Neural cell (in vitro differentiated cells): ENCODE measurements around the gene CRABP2. TPM values are rescaled to one million over a fixed set of nuclear protein-coding genes. Genes with fewer than 3 reads are reported as not detected.

Source experiments
- H2AFZ ChIP-seq: fragments of 200-600, 300-800 bp; sonication (generic), shearing (Covaris generic); 2 replicates; pipeline ENCODE4 v1.6.0; 2014; ENCODE audit warnings: low read depth, mild to moderate bottlenecking, antibody characterized with exemption, low read length, moderate library complexity
- H3F3A ChIP-seq: fragments of 200-600 bp; shearing (Covaris generic); 2 replicates; pipeline ENCODE4 v1.6.1; 2016; ENCODE audit warnings: mild to moderate bottlenecking, moderate library complexity, mixed read lengths, antibody characterized with exemption, low read length; ENCODE audit not compliant: insufficient read depth, poor library complexity, severe bottlenecking
- H3K27ac ChIP-seq: fragments of 200-600, 300-800 bp; sonication (generic), shearing (Covaris generic); 2 replicates; pipeline ENCODE4 v1.5.1; 2014; ENCODE audit warnings: mild to moderate bottlenecking, low read length, moderate library complexity
- H3K27me3 ChIP-seq: fragments of 300-800, 200-600 bp; sonication (generic), shearing (Covaris generic); 2 replicates; pipeline ENCODE4 v1.6.0; 2014; ENCODE audit warnings: mild to moderate bottlenecking, low read depth, low read length, moderate library complexity; ENCODE audit not compliant: insufficient read depth
- H3K36me3 ChIP-seq: fragments of 300-800, 200-600 bp; sonication (generic), shearing (Covaris generic); 2 replicates; pipeline ENCODE4 v1.5.1; 2014; ENCODE audit warnings: mild to moderate bottlenecking, antibody characterized with exemption, low read length, moderate library complexity; ENCODE audit not compliant: insufficient read depth
- H3K4me2 ChIP-seq: fragments of 300-800, 200-600 bp; sonication (generic), shearing (Covaris generic); 2 replicates; pipeline ENCODE4 v1.6.0; 2014; ENCODE audit warnings: mild to moderate bottlenecking, low read length
- H3K4me3 ChIP-seq: fragments of 300-800, 200-600 bp; sonication (generic), shearing (Covaris generic); 2 replicates; pipeline ENCODE4 v1.5.1; 2014; ENCODE audit warnings: mild to moderate bottlenecking, low read length, moderate library complexity
- H3K79me2 ChIP-seq: fragments of 200-600 bp; shearing (Covaris generic); replicated peaks from 2 replicates; pipeline ENCODE4 v1.6.0; 2014; ENCODE audit warnings: mild to moderate bottlenecking, low read length, moderate library complexity; ENCODE audit not compliant: insufficient read depth
- H3K9ac ChIP-seq: fragments of 300-800, 200-600 bp; sonication (generic), shearing (Covaris generic); 2 replicates; pipeline ENCODE4 v1.6.1; 2016; ENCODE audit warnings: mild to moderate bottlenecking, low read length, mixed read lengths
- H3K9me2 ChIP-seq: fragments of 200-600 bp; shearing (Covaris generic); 2 replicates; pipeline ENCODE4 v1.6.1; 2016; ENCODE audit warnings: mild to moderate bottlenecking, low read length, mixed read lengths; ENCODE audit not compliant: insufficient read depth
- H3K9me3 ChIP-seq: fragments of 200-600, 300-800 bp; sonication (generic), shearing (Covaris generic); 2 replicates; pipeline ENCODE4 v1.6.1; 2016; ENCODE audit warnings: mild to moderate bottlenecking, mixed run types, low read length, moderate library complexity, mixed read lengths
- H4K20me1 ChIP-seq: fragments of 200-600 bp; shearing (Covaris generic); 2 replicates; pipeline ENCODE4 v1.6.1; 2016; ENCODE audit warnings: mild to moderate bottlenecking, mixed run types; ENCODE audit not compliant: insufficient read depth
- EP300 ChIP-seq: fragments of 450-650 bp; conservative IDR thresholded peaks from 2 replicates; pipeline ENCODE4 v1.6.1; 2014; ENCODE audit warnings: antibody characterized with exemption, mild to moderate bottlenecking, moderate library complexity; ENCODE audit not compliant: poor library complexity, severe bottlenecking
- EZH2 ChIP-seq: fragments of 200-600, 300-800 bp; shearing (Covaris generic), sonication (generic); IDR thresholded peaks from 2 replicates; pipeline ENCODE4 v1.6.1; 2014; ENCODE audit warnings: antibody characterized with exemption, low read length, borderline replicate concordance, mild to moderate bottlenecking; ENCODE audit not compliant: insufficient read depth, poor library complexity, severe bottlenecking
- MXI1 ChIP-seq: fragments of 450-650 bp; conservative IDR thresholded peaks from 2 replicates; pipeline ENCODE4 v1.6.1; 2014; ENCODE audit warnings: antibody characterized with exemption, mild to moderate bottlenecking; ENCODE audit not compliant: poor library complexity, severe bottlenecking
- POLR2AphosphoS5 ChIP-seq: IDR thresholded peaks from 2 replicates; pipeline ENCODE4 v1.6.1; 2012
- RAD21 ChIP-seq: fragments of 450-650 bp; conservative IDR thresholded peaks from 2 replicates; pipeline ENCODE4 v1.6.1; 2014; ENCODE audit warnings: antibody characterized with exemption, mild to moderate bottlenecking, moderate library complexity
- SMC3 ChIP-seq: fragments of 450-650 bp; conservative IDR thresholded peaks from 2 replicates; pipeline ENCODE4 v1.6.1; 2014; ENCODE audit warnings: antibody characterized with exemption, mild to moderate bottlenecking, moderate library complexity; ENCODE audit not compliant: poor library complexity
- TAF1 ChIP-seq: IDR thresholded peaks from 2 replicates; pipeline ENCODE4 v1.6.1; 2012; ENCODE audit warnings: low read depth
- polyA plus RNA-seq: library from polyadenylated mRNA; depleted of rRNA; stranded (reverse); fragments of >200 nt; gene quantifications from 2 replicates; pipeline ENCODE4 v1.2.3, GENCODE V29; 2014
- TF ChIP-seq, protein P1 (sequence below): fragments of 450-650 bp; IDR thresholded peaks from 2 replicates; pipeline ENCODE4 v1.5.1; 2014; ENCODE audit warnings: antibody characterized with exemption, mild to moderate bottlenecking, moderate library complexity; ENCODE audit not compliant: poor library complexity, severe bottlenecking
- TF ChIP-seq, protein P2 (sequence below): IDR thresholded peaks from 2 replicates; pipeline ENCODE4 v1.6.1; 2012; ENCODE audit warnings: borderline replicate concordance

Gene CRABP2
- polyA plus RNA-seq, 1 donor from 2014 or later = 7.7 TPM

DNA sequence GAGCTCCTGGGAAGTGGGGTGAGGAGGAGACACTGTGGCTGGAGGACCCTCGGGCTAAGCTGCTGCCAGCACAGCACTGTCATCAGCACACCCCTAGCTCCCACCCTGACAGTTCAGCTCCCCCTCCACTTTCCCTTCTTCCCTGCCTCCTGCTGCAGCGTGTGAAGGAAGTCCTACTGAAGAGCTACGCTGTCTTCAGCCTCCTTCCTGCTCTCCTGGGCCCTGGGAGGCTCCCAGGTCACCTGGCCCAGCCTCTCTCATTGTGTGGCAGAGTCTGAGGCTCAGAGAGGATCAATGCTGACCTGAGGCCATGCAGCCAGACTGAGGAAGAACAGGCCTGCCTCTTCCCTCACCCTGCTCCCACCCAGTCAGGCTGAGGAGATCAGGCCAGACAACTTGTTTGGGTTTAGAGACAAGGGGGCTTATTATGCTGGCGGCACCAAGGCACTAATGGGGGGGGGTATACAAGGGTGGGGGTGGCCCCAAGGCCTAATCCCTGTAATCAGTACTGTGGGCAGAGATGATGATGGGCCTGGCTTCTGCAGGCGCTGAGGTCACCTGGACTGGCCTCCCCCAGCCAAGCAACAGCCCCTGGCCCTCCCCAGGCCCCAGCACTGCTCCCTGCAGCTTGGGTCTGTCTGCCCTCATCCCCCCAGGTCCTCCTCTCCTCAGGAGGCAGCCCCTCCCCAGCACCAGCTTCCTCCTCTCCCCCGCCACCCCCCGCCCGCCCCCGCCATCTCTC is 37.2 kb downstream of the CRABP2 start:
- Histone ChIP-seq H3K4me3 (no peak overlapping the region), H3K9ac (no peak overlapping the region), H3K9me3 (no peaks in the 10 kb centered on the region), H3K9me2 (no peaks in the 10 kb centered on the region), H3K27me3 (no peaks in the 10 kb centered on the region), H2AFZ (no peak overlapping the region), H3K27ac (no peak overlapping the region), H3F3A (no peaks in the 10 kb centered on the region), H3K79me2 (peaks cover 1% of the 10 kb centered on the region), H4K20me1 (no peaks in the 10 kb centered on the region), H3K36me3 (no peaks in the 10 kb centered on the region), H3K4me2 (no peak overlapping the region)
- TF ChIP-seq SMC3 (no peak), TAF1 (no peak), POLR2AphosphoS5 (no peak), EZH2 (no peak), EP300 (no peak)

DNA sequence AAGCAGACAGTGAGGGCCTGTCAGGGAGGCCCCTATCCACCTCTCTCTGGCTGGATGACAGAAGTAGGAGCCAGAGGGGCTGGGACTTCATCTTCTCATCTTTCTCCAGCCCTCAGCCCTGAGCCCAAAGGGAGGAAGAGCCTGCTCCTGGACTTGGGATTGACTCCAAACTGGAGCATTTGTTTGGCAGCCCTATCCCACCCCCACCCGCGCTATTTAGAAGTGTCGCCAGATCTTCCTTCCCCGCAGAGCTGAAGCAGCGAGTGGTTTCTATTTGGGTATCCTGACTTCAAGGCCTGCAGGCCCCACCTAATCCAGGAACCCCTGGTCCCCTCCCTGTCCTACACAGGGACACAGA is 37.8 kb downstream of the CRABP2 start:
- Histone ChIP-seq H2AFZ (no peak overlapping the region), H3K79me2 (no peaks in the 10 kb centered on the region), H3F3A (no peaks in the 10 kb centered on the region), H4K20me1 (no peaks in the 10 kb centered on the region), H3K9me2 (no peaks in the 10 kb centered on the region), H3K9me3 (no peaks in the 10 kb centered on the region), H3K36me3 (no peaks in the 10 kb centered on the region), H3K27ac (no peak overlapping the region), H3K9ac (no peak overlapping the region), H3K4me3 (no peak overlapping the region), H3K27me3 (no peaks in the 10 kb centered on the region), H3K4me2 (no peak overlapping the region)
- no peak for TF ChIP-seq POLR2AphosphoS5
- TF ChIP-seq EP300 = no peak
- TF ChIP-seq SMC3 = no peak
- TF ChIP-seq, protein P1, sequence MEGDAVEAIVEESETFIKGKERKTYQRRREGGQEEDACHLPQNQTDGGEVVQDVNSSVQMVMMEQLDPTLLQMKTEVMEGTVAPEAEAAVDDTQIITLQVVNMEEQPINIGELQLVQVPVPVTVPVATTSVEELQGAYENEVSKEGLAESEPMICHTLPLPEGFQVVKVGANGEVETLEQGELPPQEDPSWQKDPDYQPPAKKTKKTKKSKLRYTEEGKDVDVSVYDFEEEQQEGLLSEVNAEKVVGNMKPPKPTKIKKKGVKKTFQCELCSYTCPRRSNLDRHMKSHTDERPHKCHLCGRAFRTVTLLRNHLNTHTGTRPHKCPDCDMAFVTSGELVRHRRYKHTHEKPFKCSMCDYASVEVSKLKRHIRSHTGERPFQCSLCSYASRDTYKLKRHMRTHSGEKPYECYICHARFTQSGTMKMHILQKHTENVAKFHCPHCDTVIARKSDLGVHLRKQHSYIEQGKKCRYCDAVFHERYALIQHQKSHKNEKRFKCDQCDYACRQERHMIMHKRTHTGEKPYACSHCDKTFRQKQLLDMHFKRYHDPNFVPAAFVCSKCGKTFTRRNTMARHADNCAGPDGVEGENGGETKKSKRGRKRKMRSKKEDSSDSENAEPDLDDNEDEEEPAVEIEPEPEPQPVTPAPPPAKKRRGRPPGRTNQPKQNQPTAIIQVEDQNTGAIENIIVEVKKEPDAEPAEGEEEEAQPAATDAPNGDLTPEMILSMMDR = no peak
- TF ChIP-seq EZH2 = no peak
- TF ChIP-seq, protein P2, sequence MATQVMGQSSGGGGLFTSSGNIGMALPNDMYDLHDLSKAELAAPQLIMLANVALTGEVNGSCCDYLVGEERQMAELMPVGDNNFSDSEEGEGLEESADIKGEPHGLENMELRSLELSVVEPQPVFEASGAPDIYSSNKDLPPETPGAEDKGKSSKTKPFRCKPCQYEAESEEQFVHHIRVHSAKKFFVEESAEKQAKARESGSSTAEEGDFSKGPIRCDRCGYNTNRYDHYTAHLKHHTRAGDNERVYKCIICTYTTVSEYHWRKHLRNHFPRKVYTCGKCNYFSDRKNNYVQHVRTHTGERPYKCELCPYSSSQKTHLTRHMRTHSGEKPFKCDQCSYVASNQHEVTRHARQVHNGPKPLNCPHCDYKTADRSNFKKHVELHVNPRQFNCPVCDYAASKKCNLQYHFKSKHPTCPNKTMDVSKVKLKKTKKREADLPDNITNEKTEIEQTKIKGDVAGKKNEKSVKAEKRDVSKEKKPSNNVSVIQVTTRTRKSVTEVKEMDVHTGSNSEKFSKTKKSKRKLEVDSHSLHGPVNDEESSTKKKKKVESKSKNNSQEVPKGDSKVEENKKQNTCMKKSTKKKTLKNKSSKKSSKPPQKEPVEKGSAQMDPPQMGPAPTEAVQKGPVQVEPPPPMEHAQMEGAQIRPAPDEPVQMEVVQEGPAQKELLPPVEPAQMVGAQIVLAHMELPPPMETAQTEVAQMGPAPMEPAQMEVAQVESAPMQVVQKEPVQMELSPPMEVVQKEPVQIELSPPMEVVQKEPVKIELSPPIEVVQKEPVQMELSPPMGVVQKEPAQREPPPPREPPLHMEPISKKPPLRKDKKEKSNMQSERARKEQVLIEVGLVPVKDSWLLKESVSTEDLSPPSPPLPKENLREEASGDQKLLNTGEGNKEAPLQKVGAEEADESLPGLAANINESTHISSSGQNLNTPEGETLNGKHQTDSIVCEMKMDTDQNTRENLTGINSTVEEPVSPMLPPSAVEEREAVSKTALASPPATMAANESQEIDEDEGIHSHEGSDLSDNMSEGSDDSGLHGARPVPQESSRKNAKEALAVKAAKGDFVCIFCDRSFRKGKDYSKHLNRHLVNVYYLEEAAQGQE = no peak
- TF ChIP-seq TAF1 = no peak
- no peak for TF ChIP-seq MXI1
- no peak for TF ChIP-seq RAD21
